SK-N-SH (cell line): ENCODE results near the gene ALPI. TPM values are rescaled to one million over a fixed set of nuclear protein-coding genes. Genes with fewer than 3 reads are reported as not detected.

Source experiments
- CTCF ChIA-PET: fragments of 300-600, 350-600 bp; formaldehyde crosslinking; extraction: SDS; loops from one replicate; lab custom pipeline; 2021; lab: Yijun Ruan, JAX
- POLR2A ChIA-PET: fragments of 350-600 bp; sonication (Branson Sonifier 250); formaldehyde crosslinking; extraction: SDS; loops from one replicate; lab custom pipeline; 2020; ENCODE audit warnings: antibody characterized with exemption, inconsistent platforms; lab: Yijun Ruan, JAX
- DNase-seq: peaks from one replicate; pipeline ENCODE4 v3.0.0; 2012
- H2AFZ ChIP-seq: fragments of 200-600 bp; sonication (generic); 2 replicates; pipeline ENCODE4 v1.8.1; 2016; ENCODE audit warnings: antibody characterized with exemption, mild to moderate bottlenecking, low read depth
- H3F3A ChIP-seq: fragments of 200-600 bp; sonication (generic); replicated peaks from 2 replicates; pipeline ENCODE3; 2016; ENCODE audit warnings: antibody characterized with exemption, mild to moderate bottlenecking; ENCODE audit not compliant: insufficient read depth
- H3K27ac ChIP-seq, 2 experiments: fragments of 200-500 bp in 1 of 2; fragments of 200-600 bp in 1 of 2; sonication (Bioruptor generic) in 1 of 2; sonication (generic), shearing (Covaris generic) in 1 of 2; 2 replicates each; pipeline versions ENCODE4 v1.5.1 to v1.6.1; 2014 to 2016; ENCODE audit warnings: low read depth in 2 of 2, inconsistent platforms in 1 of 2, low read length in 1 of 2, mild to moderate bottlenecking in 1 of 2, mixed read lengths in 1 of 2
- H3K27me3 ChIP-seq: fragments of 200-600 bp; sonication (generic), shearing (Covaris generic); 2 replicates; pipeline ENCODE4 v1.6.1; 2016; ENCODE audit warnings: mixed run types; ENCODE audit not compliant: insufficient read depth
- H3K36me3 ChIP-seq, 2 experiments: fragments of 200-500 bp in 1 of 2; fragments of 200-600 bp in 1 of 2; sonication (Bioruptor generic) in 1 of 2; sonication (generic) in 1 of 2; replicated peaks in 1 of 2; 2 replicates each; pipeline versions ENCODE3 to v1.5.1; 2014 to 2016; ENCODE audit warnings: low read length in 1 of 2, mild to moderate bottlenecking in 1 of 2; ENCODE audit not compliant: insufficient read depth in 2 of 2, control insufficient read depth in 1 of 2
- H3K4me1 ChIP-seq, 2 experiments: fragments of 200-500 bp in 1 of 2; fragments of 200-600 bp in 1 of 2; sonication (Bioruptor generic) in 1 of 2; sonication (generic), shearing (Covaris generic) in 1 of 2; 2 replicates each; pipeline versions ENCODE4 v1.5.1 to v1.6.1; 2014 to 2016; ENCODE audit warnings: low read depth in 1 of 2, low read length in 1 of 2, mixed run types in 1 of 2; ENCODE audit not compliant: insufficient read depth in 2 of 2, control insufficient read depth in 1 of 2
- H3K4me2 ChIP-seq: fragments of 200-600 bp; sonication (generic), shearing (Covaris generic); 2 replicates; pipeline ENCODE4 v1.6.1; 2017; ENCODE audit warnings: mixed run types
- H3K4me3 ChIP-seq, 2 experiments: fragments of 200-500 bp in 1 of 2; fragments of 200-600 bp in 1 of 2; sonication (Bioruptor generic) in 1 of 2; sonication (generic), shearing (Covaris generic) in 1 of 2; 2 replicates each; pipeline versions ENCODE4 v1.5.1 to v1.8.1; 2014 to 2016; ENCODE audit warnings: low read depth in 2 of 2, inconsistent platforms in 1 of 2, low read length in 1 of 2, mild to moderate bottlenecking in 1 of 2, mixed read lengths in 1 of 2, moderate library complexity in 1 of 2
- H3K79me2 ChIP-seq: fragments of 200-600 bp; sonication (generic); 2 replicates; pipeline ENCODE4 v1.8.1; 2017; ENCODE audit warnings: mild to moderate bottlenecking; ENCODE audit not compliant: insufficient read depth
- H3K9ac ChIP-seq: fragments of 200-600 bp; sonication (generic); 2 replicates; pipeline ENCODE4 v1.6.1; 2017; ENCODE audit warnings: mixed run types
- H3K9me2 ChIP-seq: fragments of 200-600 bp; sonication (generic); 2 replicates; pipeline ENCODE4 v1.6.1; 2017; ENCODE audit warnings: mixed run types
- H3K9me3 ChIP-seq: fragments of 200-600 bp; sonication (generic); 2 replicates; pipeline ENCODE4 v1.6.1; 2017; ENCODE audit warnings: mixed run types, mild to moderate bottlenecking, moderate library complexity
- H4K20me1 ChIP-seq: fragments of 200-600 bp; sonication (generic); 2 replicates; pipeline ENCODE4 v1.6.1; 2017; ENCODE audit warnings: mild to moderate bottlenecking, mixed run types; ENCODE audit not compliant: insufficient read depth
- CTCF ChIP-seq: fragments of 200-600 bp; sonication (generic); IDR thresholded peaks from 2 replicates; pipeline ENCODE4 v1.6.1; 2017; ENCODE audit warnings: antibody characterized with exemption, mild to moderate bottlenecking, moderate library complexity
- EZH2phosphoT487 ChIP-seq: fragments of 200-600 bp; sonication (generic); IDR thresholded peaks from 2 replicates; pipeline ENCODE4 v1.6.1; 2017; ENCODE audit warnings: low read depth, mixed run types, mild to moderate bottlenecking, antibody characterized with exemption, moderate library complexity, borderline replicate concordance
- FOSL2 ChIP-seq: IDR thresholded peaks from 2 replicates; pipeline ENCODE4 v1.4.0; 2012; ENCODE audit warnings: low read depth, mild to moderate bottlenecking, moderate library complexity, borderline replicate concordance
- FOXJ3 ChIP-seq: sonication (generic); formaldehyde crosslinking; IDR thresholded peaks from 2 replicates; pipeline ENCODE4 v1.5.1; 2020; ENCODE audit warnings: mild to moderate bottlenecking, missing genetic modification reagents
- GABPA ChIP-seq: IDR thresholded peaks from 2 replicates; pipeline ENCODE4 v1.4.0; 2012; ENCODE audit warnings: low read depth, mild to moderate bottlenecking
- GATA2 ChIP-seq: sonication (generic); formaldehyde crosslinking; IDR thresholded peaks from 2 replicates; pipeline ENCODE4 v1.5.0; 2020; ENCODE audit warnings: mild to moderate bottlenecking, missing genetic modification reagents
- IRF3 ChIP-seq: fragments of 150-350 bp; IDR thresholded peaks from 2 replicates; pipeline ENCODE4 v1.6.1; 2016; ENCODE audit warnings: mild to moderate bottlenecking, low read depth, low read length
- MAX ChIP-seq: IDR thresholded peaks from 2 replicates; pipeline ENCODE4 v1.4.0; 2012; ENCODE audit warnings: low read depth
- MEF2A ChIP-seq: IDR thresholded peaks from 2 replicates; pipeline ENCODE4 v1.4.0; 2012; ENCODE audit warnings: low read depth, borderline replicate concordance
- MXI1 ChIP-seq: IDR thresholded peaks from 2 replicates; pipeline ENCODE4 v1.6.1; 2012; ENCODE audit warnings: mild to moderate bottlenecking, low read depth, low read length, improper control_type of control experiment
- POLR2AphosphoS5 ChIP-seq: IDR thresholded peaks from 2 replicates; pipeline ENCODE4 v1.6.1; 2012; ENCODE audit warnings: low read depth, low read length
- RAD21 ChIP-seq: IDR thresholded peaks from 2 replicates; pipeline ENCODE4 v1.6.1; 2012; ENCODE audit warnings: mild to moderate bottlenecking, low read length
- RCOR1 ChIP-seq: fragments of 150-350 bp; IDR thresholded peaks from 2 replicates; pipeline ENCODE4 v1.6.1; 2017; ENCODE audit warnings: antibody characterized with exemption, low read length
- RFX5 ChIP-seq: IDR thresholded peaks from 2 replicates; pipeline ENCODE4 v1.6.1; 2012; ENCODE audit warnings: mild to moderate bottlenecking, improper control_type of control experiment, low read length
- RXRA ChIP-seq: IDR thresholded peaks from 2 replicates; pipeline ENCODE4 v1.4.0; 2012; ENCODE audit warnings: low read depth, mild to moderate bottlenecking, borderline replicate concordance
- SMC3 ChIP-seq: IDR thresholded peaks from 2 replicates; pipeline ENCODE4 v1.6.1; 2012; ENCODE audit warnings: low read depth, low read length, improper control_type of control experiment
- TAF1 ChIP-seq: IDR thresholded peaks from 2 replicates; pipeline ENCODE4 v1.6.1; 2012; ENCODE audit warnings: low read depth, mild to moderate bottlenecking, low read length, moderate library complexity, borderline replicate concordance
- TCF12 ChIP-seq: IDR thresholded peaks from 2 replicates; pipeline ENCODE4 v1.4.0; 2012
- TEAD4 ChIP-seq: IDR thresholded peaks from 2 replicates; pipeline ENCODE4 v1.4.0; 2012; ENCODE audit warnings: mild to moderate bottlenecking, borderline replicate concordance; ENCODE audit not compliant: insufficient read depth
- USF1 ChIP-seq: IDR thresholded peaks from 2 replicates; pipeline ENCODE4 v1.4.0; 2012; ENCODE audit warnings: low read depth, borderline replicate concordance
- YY1 ChIP-seq: IDR thresholded peaks from 2 replicates; pipeline ENCODE4 v1.4.0; 2012; ENCODE audit warnings: low read depth, mild to moderate bottlenecking
- ZBTB33 ChIP-seq: IDR thresholded peaks from 2 replicates; pipeline ENCODE4 v1.4.0; 2012; ENCODE audit warnings: low read depth, borderline replicate concordance
- WGBS: methylation state at CpG from one replicate; pipeline ENCODE4 v1.1.6; 2017; ENCODE audit warnings: low lambda C conversion rate; 5-methylcytosine and 5-hydroxymethylcytosine counted together
- polyA plus RNA-seq, 3 experiments: library from polyadenylated mRNA; depleted of rRNA; stranded (reverse); fragments of >200 nt; gene quantifications; 2 replicates each; pipeline ENCODE4 v1.2.3, GENCODE V29; 2012

Gene ALPI
- polyA plus RNA-seq, 1 of the 3 experiments (the other 2 are of a cell fraction): not detected

- no peaks in the 10 kb centered on the region; the same call in 1 of the 2 replicates for H3K27me3 ChIP-seq
- ChIA-PET CTCF (interaction anchor here (0.7 to 5.0 kb wide), 9 partner anchors 10 to 534 kb away, joined by 3 to 40 read pairs (median 5); no protein-coding TSS in a partner anchor), POLR2A (interaction anchor here (0.7 kb wide), 1 partner anchor 82 kb away, joined by 3 read pairs; no protein-coding TSS in a partner anchor)
- no peak overlapping the region for H3K9ac ChIP-seq
- H3K9me2 ChIP-seq: no peaks in the 10 kb centered on the region
- H3K27ac ChIP-seq: no peak overlapping the region
- H3K36me3 ChIP-seq: no peaks in the 10 kb centered on the region
- DNase-seq: peak; percentile 15
- no peaks in the 10 kb centered on the region for H3K4me1 ChIP-seq
- 60% methylated on average over 5 of the region's 12 CpGs for WGBS
- no peak overlapping the region for H3K4me3 ChIP-seq
- H3K4me2 ChIP-seq: no peak overlapping the region
- no peaks in the 10 kb centered on the region for H3K79me2 ChIP-seq
- H2AFZ ChIP-seq: no peak overlapping the region
- no peaks in the 10 kb centered on the region for H4K20me1 ChIP-seq
- TF ChIP-seq MEF2A (no peak), RFX5 (no peak), GABPA (no peak), TEAD4 (no peak), USF1 (no peak), RAD21 (no peak), TCF12 (no peak), MXI1 (no peak), FOXJ3 (CRISPR knock-in tag) (no peak)
- H3K9me3 ChIP-seq: no peaks in the 10 kb centered on the region
- no peaks in the 10 kb centered on the region for H3F3A ChIP-seq
Observed at GRCh38 chr2:232434563-232435374, 21.2 kb upstream of the ALPI start.

GRCh38 chr2:232435375-232435648 lies 20.6 kb upstream of the ALPI start:
- no peaks in the 10 kb centered on the region for H3K79me2 ChIP-seq
- no peaks in the 10 kb centered on the region for H3K4me1 ChIP-seq
- H3K27me3 ChIP-seq: no peaks in the 10 kb centered on the region; the same call in 1 of the 2 replicates
- ChIA-PET POLR2A (no interaction called here), CTCF (interaction anchor here (0.7 to 5.0 kb wide), 10 partner anchors 9 to 535 kb away, joined by 3 to 40 read pairs (median 4); no protein-coding TSS in a partner anchor)
- no peaks in the 10 kb centered on the region for H3F3A ChIP-seq
- H3K9me3 ChIP-seq: no peaks in the 10 kb centered on the region
- H3K27ac ChIP-seq: no peak overlapping the region
- H3K36me3 ChIP-seq: no peaks in the 10 kb centered on the region
- TF ChIP-seq RXRA (no peak), CTCF (no peak), SMC3 (no peak), IRF3 (no peak), GATA2 (no peak), FOSL2 (no peak), EZH2phosphoT487 (no peak), GABPA (no peak), MAX (no peak), ZBTB33 (no peak), TAF1 (no peak), POLR2AphosphoS5 (no peak), TEAD4 (no peak), RCOR1 (no peak), MEF2A (no peak), YY1 (no peak)
- no peak overlapping the region for H2AFZ ChIP-seq
- no peaks in the 10 kb centered on the region for H4K20me1 ChIP-seq
- H3K9me2 ChIP-seq: no peaks in the 10 kb centered on the region
- DNase-seq: no peak
- WGBS: 71% methylated on average over 3 of the region's 4 CpGs
- H3K4me3 ChIP-seq: no peak overlapping the region
- H3K9ac ChIP-seq: no peak overlapping the region
- no peak overlapping the region for H3K4me2 ChIP-seq
